ENCODE data around the gene RPTOR. TPM values are rescaled to one million over a fixed set of nuclear protein-coding genes. Genes with fewer than 3 reads are reported as not detected.

RPTOR gene
- total and polyA plus RNA-seq, 12 donors = 7.9 to 30.3 (median 25.6) TPM

DNA sequence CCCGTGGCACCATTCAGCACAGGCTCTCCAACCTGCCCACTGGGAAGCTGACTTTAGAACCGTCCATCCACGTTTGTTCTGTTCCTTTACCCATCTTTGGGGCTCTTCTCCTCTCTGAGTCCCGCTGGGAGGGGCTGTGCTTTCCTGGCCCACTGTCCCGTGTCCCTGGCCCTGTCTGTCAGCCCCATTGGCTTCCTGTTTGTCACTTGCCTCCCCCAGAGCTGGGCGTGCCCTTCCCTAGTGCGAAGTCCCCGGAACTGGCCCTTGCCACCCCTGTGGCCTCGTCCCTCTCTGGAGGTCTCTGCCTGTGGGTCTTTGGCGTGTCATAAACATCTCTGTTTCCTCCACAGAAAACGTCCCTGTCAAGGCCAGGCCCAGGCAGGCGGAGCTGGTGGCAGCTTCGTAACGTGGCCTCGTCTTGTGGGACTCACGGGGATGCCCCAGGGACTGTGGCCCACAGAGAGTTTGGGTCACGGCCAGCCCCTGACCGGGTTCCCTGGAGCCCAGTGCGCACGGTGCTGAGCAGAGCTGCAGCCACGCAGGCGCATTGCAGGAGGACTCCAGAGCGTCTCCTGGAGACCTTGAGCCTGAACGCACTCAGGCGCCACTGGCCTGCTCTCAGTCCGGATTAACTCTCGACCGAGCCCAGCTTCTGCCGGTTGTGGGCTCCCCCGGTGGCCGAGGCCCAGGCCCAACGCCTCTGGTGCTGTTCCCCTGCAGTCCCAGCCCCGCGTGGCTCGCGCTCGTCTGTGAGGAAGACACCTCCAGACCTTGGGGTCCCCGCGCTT is 454.3 kb downstream of the RPTOR start:
- H3K27me3 ChIP-seq = peaks cover 3 to 25% (median 9%) of the 10 kb centered on the region in 7 donors
- intact Hi-C loops (cut with DNase I) = loop anchor here in 1 of 10 donors (10.0 kb wide), 1 partner anchor 236 kb away; the partner anchor contains the start of genes NDUFAF8 and TEPSIN
- WGBS, 2 donors = 86 to 90% methylated on average over 38 to 39 of the region's 39 CpGs
- TF ChIP-seq, protein P1, sequence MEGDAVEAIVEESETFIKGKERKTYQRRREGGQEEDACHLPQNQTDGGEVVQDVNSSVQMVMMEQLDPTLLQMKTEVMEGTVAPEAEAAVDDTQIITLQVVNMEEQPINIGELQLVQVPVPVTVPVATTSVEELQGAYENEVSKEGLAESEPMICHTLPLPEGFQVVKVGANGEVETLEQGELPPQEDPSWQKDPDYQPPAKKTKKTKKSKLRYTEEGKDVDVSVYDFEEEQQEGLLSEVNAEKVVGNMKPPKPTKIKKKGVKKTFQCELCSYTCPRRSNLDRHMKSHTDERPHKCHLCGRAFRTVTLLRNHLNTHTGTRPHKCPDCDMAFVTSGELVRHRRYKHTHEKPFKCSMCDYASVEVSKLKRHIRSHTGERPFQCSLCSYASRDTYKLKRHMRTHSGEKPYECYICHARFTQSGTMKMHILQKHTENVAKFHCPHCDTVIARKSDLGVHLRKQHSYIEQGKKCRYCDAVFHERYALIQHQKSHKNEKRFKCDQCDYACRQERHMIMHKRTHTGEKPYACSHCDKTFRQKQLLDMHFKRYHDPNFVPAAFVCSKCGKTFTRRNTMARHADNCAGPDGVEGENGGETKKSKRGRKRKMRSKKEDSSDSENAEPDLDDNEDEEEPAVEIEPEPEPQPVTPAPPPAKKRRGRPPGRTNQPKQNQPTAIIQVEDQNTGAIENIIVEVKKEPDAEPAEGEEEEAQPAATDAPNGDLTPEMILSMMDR (IDR thresholded peaks at IDR 0.05) = no peak
- H3K27ac ChIP-seq = no peak overlapping the region
- no peak overlapping the region for H3K4me3 ChIP-seq
- ATAC-seq (no peak), DNase-seq (no peak)
- H3K9me3 ChIP-seq = no peaks in the 10 kb centered on the region
- H3K4me1 ChIP-seq = peaks cover 13 to 38% (median 29%) of the 10 kb centered on the region in 9 donors
- peaks cover 0 to 57% (median 50%) of the 10 kb centered on the region in 9 donors for H3K36me3 ChIP-seq

DNA sequence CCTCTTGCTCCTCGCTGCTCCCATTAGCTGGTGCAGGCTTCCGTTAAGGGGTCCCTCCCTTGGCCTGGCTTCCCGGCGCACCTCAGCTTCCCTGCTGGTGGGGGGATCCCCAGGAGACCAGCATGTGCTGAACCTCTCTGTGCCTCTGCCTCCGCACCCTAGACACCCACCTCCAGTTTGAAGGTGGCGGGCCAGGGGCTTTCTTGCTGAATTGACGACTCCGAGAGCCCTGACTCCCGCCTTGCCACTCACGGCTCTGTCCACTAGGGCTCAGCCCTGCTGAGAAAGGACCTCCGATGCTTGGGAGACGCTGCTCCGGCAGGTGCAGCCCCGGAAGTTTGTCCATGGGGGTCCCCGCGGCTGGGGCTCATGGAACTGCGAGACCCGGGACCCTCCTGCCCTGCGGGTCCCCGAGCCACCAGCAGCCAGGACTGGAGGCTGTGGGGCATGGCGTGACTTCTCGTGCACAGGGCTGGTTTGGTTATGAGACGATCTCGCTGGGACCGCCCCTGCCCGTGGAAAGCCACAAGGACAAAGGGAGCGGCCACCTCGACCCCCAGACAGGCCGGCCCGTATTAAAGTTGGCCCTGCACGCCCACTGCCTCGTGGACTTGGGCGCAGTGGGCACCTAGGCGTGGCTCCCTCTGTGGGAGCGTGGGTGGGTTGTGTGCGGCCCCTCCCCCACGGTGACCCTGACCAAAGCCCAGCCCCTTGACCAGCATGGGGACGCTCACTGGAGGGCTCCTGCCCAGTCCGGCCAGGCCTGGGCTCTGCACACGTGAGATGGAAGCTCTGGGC is 455.1 kb downstream of the RPTOR start:
- Histone ChIP-seq H3K9me3 (no peaks in the 10 kb centered on the region), H3K4me3 (no peak overlapping the region), H3K27me3 (peaks cover 8 to 33% (median 16%) of the 10 kb centered on the region in 7 donors), H3K27ac (no peak overlapping the region), H3K4me1 (peaks cover 16 to 41% (median 32%) of the 10 kb centered on the region in 9 donors), H3K36me3 (peaks cover 0 to 57% (median 50%) of the 10 kb centered on the region in 9 donors)
- WGBS, 2 donors = 92 to 94% methylated on average over 40 of the region's 40 CpGs
- ATAC-seq = no peak
- intact Hi-C loops (cut with DNase I) = loop anchor here in 1 of 10 donors (10.0 kb wide), 1 partner anchor 235 kb away; the partner anchor contains the start of genes NDUFAF8 and TEPSIN
- TF ChIP-seq, protein P1 (IDR thresholded peaks at IDR 0.05) = no peak
- DNase-seq = no peak

DNA sequence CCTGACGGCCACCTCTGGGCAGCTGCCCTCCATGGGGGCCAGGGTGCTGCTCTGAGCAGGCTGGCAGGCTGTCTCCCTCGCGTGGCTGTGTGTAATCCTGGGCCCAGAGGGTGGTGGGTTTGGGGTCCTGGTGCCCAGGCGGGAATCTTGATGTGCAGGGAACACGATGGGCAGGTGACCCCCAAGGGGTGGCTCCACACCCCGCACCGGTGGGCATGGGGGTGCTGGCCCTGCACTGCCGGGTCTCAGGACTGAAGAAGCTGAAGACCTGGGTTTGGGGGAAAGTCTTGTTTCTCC is 455.6 kb downstream of the RPTOR start:
- Histone ChIP-seq H3K27ac (no peak overlapping the region), H3K4me1 (peaks cover 16 to 41% (median 32%) of the 10 kb centered on the region in 9 donors), H3K4me3 (no peak overlapping the region), H3K36me3 (peaks cover 0 to 52% (median 46%) of the 10 kb centered on the region in 9 donors), H3K27me3 (peaks cover 8 to 38% (median 21%) of the 10 kb centered on the region in 7 donors), H3K9me3 (no peaks in the 10 kb centered on the region)
- TF ChIP-seq, protein P1 (IDR thresholded peaks at IDR 0.05) = no peak
- DNase-seq (no peak), ATAC-seq (peak in 1 of 8 donors; percentile 16)
- WGBS, 2 donors = 95% methylated on average over 8 of the region's 8 CpGs
- intact Hi-C loops (cut with DNase I) = no loop called here

DNA sequence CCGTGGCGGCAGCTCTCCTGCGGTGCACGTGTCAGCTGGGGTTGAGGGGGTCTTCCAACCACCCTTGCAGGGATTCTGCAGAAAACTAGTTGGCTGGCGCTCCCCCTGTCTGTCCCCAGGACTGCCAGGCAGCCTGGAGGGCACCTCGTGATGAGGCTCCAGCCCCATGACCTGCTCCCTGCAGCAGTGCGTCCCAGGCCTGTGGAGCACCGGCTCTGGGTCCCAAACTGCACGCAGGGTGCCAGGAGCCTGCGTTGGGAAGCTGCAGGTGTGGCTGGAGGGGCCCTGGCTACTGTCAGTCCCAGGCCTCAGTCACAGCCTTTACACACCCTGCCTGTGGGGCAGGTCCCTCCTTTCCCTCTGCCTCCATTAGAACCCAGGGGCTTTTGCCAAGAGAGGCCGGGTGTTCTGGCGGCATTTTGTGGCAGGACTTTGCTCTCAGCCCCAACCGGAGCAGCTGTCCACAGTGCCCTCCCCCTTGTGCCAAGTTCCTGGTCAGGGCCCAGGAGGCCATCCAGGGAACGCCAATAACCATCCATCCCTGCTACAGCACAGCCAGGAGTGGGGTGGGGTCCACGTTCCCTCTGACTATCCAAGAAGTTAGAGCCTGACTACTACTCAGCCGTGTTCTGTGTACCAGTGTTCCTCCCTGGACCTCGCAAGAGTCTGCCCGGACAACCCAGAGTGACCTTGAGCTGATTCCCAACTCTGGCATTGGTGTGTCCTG is 456.2 kb downstream of the RPTOR start:
- intact Hi-C loops (cut with DNase I) = no loop called here
- H3K4me3 ChIP-seq = no peak overlapping the region
- 63 to 71% methylated on average over 18 of the region's 18 CpGs for WGBS, 2 donors
- no peak overlapping the region for H3K27ac ChIP-seq
- peaks cover 16 to 41% (median 32%) of the 10 kb centered on the region in 9 donors for H3K4me1 ChIP-seq
- ATAC-seq = peak in 5 of 8 donors; percentile 23 to 51 (median 45)
- no peak for DNase-seq
- peaks cover 8 to 42% (median 23%) of the 10 kb centered on the region in 7 donors for H3K27me3 ChIP-seq
- peaks cover 0 to 47% (median 43%) of the 10 kb centered on the region in 9 donors for H3K36me3 ChIP-seq
- TF ChIP-seq, protein P1 (IDR thresholded peaks at IDR 0.05) = no peak
- no peaks in the 10 kb centered on the region for H3K9me3 ChIP-seq
